ENCODE results near the gene KRTAP5-3. TPM values are rescaled to one million over a fixed set of nuclear protein-coding genes. Genes with fewer than 3 reads are reported as not detected.
"Not testable (repeated sequence)": the region's sequence is repeated elsewhere in the genome, so short reads cannot be mapped to it uniquely, and the experiment has no call there.

Gene KRTAP5-3
- total RNA-seq, 4 donors from 2014 or later, result not detected

DNA sequence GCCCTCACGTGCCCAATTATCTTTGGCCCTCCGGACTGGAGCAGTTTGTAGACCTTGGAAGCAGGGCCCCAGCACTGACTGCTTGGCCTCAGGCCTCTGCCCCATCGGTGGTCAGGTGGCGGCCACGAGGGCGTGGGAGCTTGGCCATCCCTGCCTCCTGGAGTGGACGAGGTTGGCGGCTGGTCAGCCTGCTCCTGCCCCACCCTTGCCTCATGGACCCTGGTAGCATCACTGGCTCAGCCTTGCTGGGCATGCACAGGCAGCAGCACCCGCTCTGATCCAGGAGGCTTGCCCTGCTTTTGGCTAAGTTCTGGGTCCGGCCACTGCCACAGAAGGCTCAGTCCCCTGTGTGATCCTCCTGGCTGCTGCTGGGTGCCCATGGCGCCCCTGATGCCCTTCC is 4.1 kb downstream of the KRTAP5-3 start:
- DNase-seq, result no peak
- Histone ChIP-seq H3K27me3 (peaks cover 0 to 87% (median 0%) of the 10 kb centered on the region in 4 donors), H3K9me3 (no peaks in the 10 kb centered on the region), H3K4me3 (no peak overlapping the region), H3K4me1 (no peaks in the 10 kb centered on the region), H3K36me3 (no peaks in the 10 kb centered on the region), H3K27ac (no peak overlapping the region)
- WGBS, 2 donors, result 75 to 88% methylated on average over 2 to 3 of the region's 11 CpGs
- intact Hi-C loops (cut with DNase I), result no loop called here
- no peak for TF ChIP-seq POLR2A (IDR thresholded peaks at IDR 0.05)
- TF ChIP-seq, protein P1, sequence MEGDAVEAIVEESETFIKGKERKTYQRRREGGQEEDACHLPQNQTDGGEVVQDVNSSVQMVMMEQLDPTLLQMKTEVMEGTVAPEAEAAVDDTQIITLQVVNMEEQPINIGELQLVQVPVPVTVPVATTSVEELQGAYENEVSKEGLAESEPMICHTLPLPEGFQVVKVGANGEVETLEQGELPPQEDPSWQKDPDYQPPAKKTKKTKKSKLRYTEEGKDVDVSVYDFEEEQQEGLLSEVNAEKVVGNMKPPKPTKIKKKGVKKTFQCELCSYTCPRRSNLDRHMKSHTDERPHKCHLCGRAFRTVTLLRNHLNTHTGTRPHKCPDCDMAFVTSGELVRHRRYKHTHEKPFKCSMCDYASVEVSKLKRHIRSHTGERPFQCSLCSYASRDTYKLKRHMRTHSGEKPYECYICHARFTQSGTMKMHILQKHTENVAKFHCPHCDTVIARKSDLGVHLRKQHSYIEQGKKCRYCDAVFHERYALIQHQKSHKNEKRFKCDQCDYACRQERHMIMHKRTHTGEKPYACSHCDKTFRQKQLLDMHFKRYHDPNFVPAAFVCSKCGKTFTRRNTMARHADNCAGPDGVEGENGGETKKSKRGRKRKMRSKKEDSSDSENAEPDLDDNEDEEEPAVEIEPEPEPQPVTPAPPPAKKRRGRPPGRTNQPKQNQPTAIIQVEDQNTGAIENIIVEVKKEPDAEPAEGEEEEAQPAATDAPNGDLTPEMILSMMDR (IDR thresholded peaks at IDR 0.05), result no peak

- 67 to 74% methylated on average over 1 of the region's 1 CpG for WGBS, 2 donors
- Histone ChIP-seq H3K36me3 (no peaks in the 10 kb centered on the region), H3K9me3 (no peaks in the 10 kb centered on the region), H3K27me3 (peaks cover 0 to 88% (median 0%) of the 10 kb centered on the region in 4 donors), H3K27ac (no peak overlapping the region), H3K4me3 (no peak overlapping the region), H3K4me1 (no peaks in the 10 kb centered on the region)
- TF ChIP-seq, protein P1 (IDR thresholded peaks at IDR 0.05), result no peak
- no peak for TF ChIP-seq POLR2A (IDR thresholded peaks at IDR 0.05)
- no peak for DNase-seq
- intact Hi-C loops (cut with DNase I), result no loop called here
These were observed 4.6 kb downstream of the KRTAP5-3 start for GRCh38 chr11:1603629-1604028.

- H3K4me3 ChIP-seq; DNase-seq; H3K4me1 ChIP-seq; H3K27ac ChIP-seq; H3K36me3 ChIP-seq; intact Hi-C loops (cut with DNase I); H3K9me3 ChIP-seq: not testable (repeated sequence)
- H3K27me3 ChIP-seq, result peaks cover 0 to 88% (median 0%) of the 10 kb centered on the region in 4 donors
- WGBS, 2 donors, result 40 to 48% methylated on average over 3 of the region's 3 CpGs
These were observed 6.6 kb downstream of the KRTAP5-3 start for GRCh38 chr11:1601663-1602062.

GRCh38 chr11:1600626-1601025 is 7.6 kb downstream of the KRTAP5-3 start:
- no peak for DNase-seq
- intact Hi-C loops (cut with DNase I), result no loop called here
- Histone ChIP-seq H3K27ac (no peak overlapping the region), H3K4me1 (no peaks in the 10 kb centered on the region), H3K4me3 (no peak overlapping the region), H3K27me3 (peaks cover 0 to 88% (median 0%) of the 10 kb centered on the region in 4 donors), H3K36me3 (no peaks in the 10 kb centered on the region), H3K9me3 (no peaks in the 10 kb centered on the region)
- TF ChIP-seq, protein P1 (IDR thresholded peaks at IDR 0.05), result no peak
- TF ChIP-seq POLR2A (IDR thresholded peaks at IDR 0.05), result no peak
- 54 to 68% methylated on average over 3 to 5 of the region's 5 CpGs for WGBS, 2 donors

DNA sequence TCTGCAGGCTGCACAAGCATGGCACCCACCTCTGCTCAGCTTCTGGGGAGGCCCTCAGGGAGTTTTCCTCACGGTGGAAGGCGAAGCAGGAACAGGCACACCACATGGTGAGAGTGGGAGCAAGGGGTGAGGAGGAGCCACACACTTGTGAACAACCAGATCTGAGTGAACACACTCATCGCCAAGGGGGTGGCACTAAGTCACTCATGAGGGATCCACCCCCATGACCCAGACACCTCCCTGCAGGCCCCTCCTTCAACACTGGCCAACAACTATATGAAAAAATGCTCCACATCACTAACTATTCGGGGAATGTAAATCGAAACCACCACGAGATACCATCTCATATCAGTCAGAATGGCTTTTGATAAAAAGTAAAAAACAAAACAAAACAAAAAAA is 9.4 kb downstream of the KRTAP5-3 start:
- intact Hi-C loops (cut with DNase I), result no loop called here
- no peak for DNase-seq
- no peak overlapping the region for H3K4me3 ChIP-seq
- H3K4me1 ChIP-seq, result no peaks in the 10 kb centered on the region
- H3K27me3 ChIP-seq, result peaks cover 0 to 87% (median 0%) of the 10 kb centered on the region in 4 donors
- no peaks in the 10 kb centered on the region for H3K36me3 ChIP-seq
- H3K9me3 ChIP-seq, result no peaks in the 10 kb centered on the region
- TF ChIP-seq, protein P1 (IDR thresholded peaks at IDR 0.05), result no peak
- no peak for TF ChIP-seq POLR2A (IDR thresholded peaks at IDR 0.05)
- H3K27ac ChIP-seq, result no peak overlapping the region
- 24 to 58% methylated on average over 4 of the region's 6 CpGs for WGBS, 2 donors

DNA sequence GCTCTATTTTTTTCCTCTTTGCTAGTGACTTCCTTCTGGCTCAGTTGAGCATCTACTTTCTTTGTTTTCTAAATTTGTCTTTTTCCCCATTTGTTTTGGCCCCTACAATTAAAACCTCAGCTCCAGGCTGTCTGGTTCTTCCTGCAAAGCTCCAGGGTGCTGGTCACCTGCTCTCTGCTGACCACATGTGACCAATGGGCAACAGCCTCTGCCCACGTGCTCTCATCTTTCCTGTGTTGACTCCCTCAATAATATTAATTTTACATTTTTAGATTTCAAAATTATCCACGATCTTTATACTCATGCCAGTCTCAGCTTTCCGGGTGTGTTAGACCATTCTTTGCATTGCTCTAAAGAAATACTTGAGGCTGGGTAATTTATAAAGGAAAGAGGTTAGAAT is 9.9 kb downstream of the KRTAP5-3 start:
- H3K4me3 ChIP-seq; H3K27ac ChIP-seq; DNase-seq; H3K4me1 ChIP-seq; H3K36me3 ChIP-seq; H3K9me3 ChIP-seq; intact Hi-C loops (cut with DNase I): not testable (repeated sequence)
- H3K27me3 ChIP-seq, result peaks cover 0 to 89% (median 0%) of the 10 kb centered on the region in 4 donors
- WGBS, 2 donors, result 69 to 77% methylated on average over 3 of the region's 3 CpGs

Data from esophagus squamous epithelium (tissue), 5 donors.